CD4-positive, alpha-beta T cell (primary cell): ENCODE results near the gene CCDC102A. TPM values are rescaled to one million over a fixed set of nuclear protein-coding genes. Genes with fewer than 3 reads are reported as not detected.

ENCODE experiments used
- ATAC-seq: fragments of 200-7000 bp; cut with Tn5 transposase; one replicate; pipeline ENCODE4 v1.10.0; 2022; ENCODE audit warnings: mild to moderate bottlenecking; ENCODE audit not compliant: poor library complexity
- CTCF ChIA-PET: fragments of 350-600 bp; sonication (Branson Sonifier 250); formaldehyde crosslinking; loops from one replicate; lab custom pipeline; 2021; ENCODE audit warnings: antibody characterized with exemption, inconsistent platforms; lab: Charles Lee
- POLR2A ChIA-PET: fragments of 350-600 bp; sonication (Branson Sonifier 250); formaldehyde crosslinking; loops from one replicate; lab custom pipeline; 2021; ENCODE audit warnings: antibody characterized with exemption, inconsistent platforms; lab: Charles Lee
- DNase-seq, 14 experiments: peaks; one replicate each; pipeline ENCODE4 v3.0.0-alpha.2; 2013 to 2020; ENCODE audit warnings: mixed read lengths in 2 of 14
- H3K27ac ChIP-seq, 2 donors: one replicate each; pipeline versions ENCODE4 v1.5.1 to v1.7.0; 2013; ENCODE audit warnings: low read length in 2 of 2, low read depth in 1 of 2, mild to moderate bottlenecking in 1 of 2
- H3K27me3 ChIP-seq, 2 experiments: 1 replicate in 1 of 2; 2 replicates in 1 of 2; pipeline versions ENCODE4 v1.6.1 to v1.7.0; 2013; ENCODE audit warnings: low read length in 2 of 2, control low read depth in 1 of 2, mild to moderate bottlenecking in 1 of 2, moderate library complexity in 1 of 2; ENCODE audit not compliant: insufficient read depth in 2 of 2, control insufficient read depth in 1 of 2
- H3K36me3 ChIP-seq: one replicate; pipeline ENCODE4 v1.6.1; 2013; ENCODE audit warnings: low read length, control low read depth; ENCODE audit not compliant: insufficient read depth
- H3K4me1 ChIP-seq: one replicate; pipeline ENCODE4 v1.6.1; 2013; ENCODE audit warnings: low read length, control low read depth; ENCODE audit not compliant: insufficient read depth
- H3K4me3 ChIP-seq: one replicate; pipeline ENCODE4 v1.5.1; 2013; ENCODE audit warnings: mild to moderate bottlenecking, low read length, moderate library complexity
- H3K9me3 ChIP-seq, 2 experiments: 1 replicate in 1 of 2; 2 replicates in 1 of 2; pipeline versions ENCODE4 v1.6.1 to v1.7.0; 2013; ENCODE audit warnings: low read length in 2 of 2, mild to moderate bottlenecking in 2 of 2, control low read depth in 1 of 2, moderate library complexity in 1 of 2; ENCODE audit not compliant: control insufficient read depth in 1 of 2, insufficient read depth in 1 of 2
- H3K27ac Mint-ChIP-seq: one replicate; pipeline ENCODE4 v1.8.0; 2020; ENCODE audit warnings: mixed read lengths
- H3K27me3 Mint-ChIP-seq: one replicate; pipeline ENCODE4 v1.8.0; 2021; ENCODE audit warnings: mixed read lengths
- H3K36me3 Mint-ChIP-seq: one replicate; pipeline ENCODE4 v1.8.0; 2021; ENCODE audit warnings: low read depth, mixed read lengths
- H3K4me1 Mint-ChIP-seq: one replicate; pipeline ENCODE4 v1.8.0; 2021; ENCODE audit warnings: low read depth, mixed read lengths
- H3K4me3 Mint-ChIP-seq: one replicate; pipeline ENCODE4 v1.8.0; 2020; ENCODE audit warnings: mild to moderate bottlenecking, mixed read lengths
- H3K9me3 Mint-ChIP-seq: one replicate; pipeline ENCODE4 v1.8.0; 2020; ENCODE audit warnings: mixed read lengths
- CTCF ChIP-seq: fragments of 200-600 bp; IDR thresholded peaks from one replicate; pipeline ENCODE4 v1.8.0; 2022; ENCODE audit warnings: antibody characterized with exemption, mild to moderate bottlenecking
- intact Hi-C, 2 experiments: fragments of 100-400 bp; cut with DNase I in 1 of 2; cut with micrococcal nuclease in 1 of 2; formaldehyde crosslinking; loops; one replicate each; pipeline versions ENCODE4 v1.15.1 to v1.9.0; 2023 to 2025; cut with DNase I, micrococcal nuclease
- total RNA-seq, 174 experiments: library from RNA in 2 of 174; stranded (reverse) in 2 of 174; gene quantifications; one replicate each; pipeline ENCODE4 v1.2.3 and lab custom pipeline; 2021 to 2026

The CCDC102A gene
- total RNA-seq, 2 experiments from 2014 or later: 2.0 TPM

GRCh38 chr16:57525761-57526160, 10.6 kb downstream of the CCDC102A start:
- Histone ChIP-seq H3K4me1 (peaks cover 20% of the 10 kb centered on the region), H3K27ac (no peak overlapping the region), H3K4me3 (no peak overlapping the region), H3K9me3 (no peaks in the 10 kb centered on the region), H3K36me3 (peaks cover 5% of the 10 kb centered on the region), H3K27me3 (no peaks in the 10 kb centered on the region)
- Mint-ChIP-seq H3K4me1 (peaks cover 15% of the 10 kb centered on the region), H3K27me3 (no peaks in the 10 kb centered on the region), H3K27ac (no peak overlapping the region), H3K36me3 (peaks cover 10% of the 10 kb centered on the region), H3K4me3 (no peak overlapping the region), H3K9me3 (no peaks in the 10 kb centered on the region)
- no peak for DNase-seq
- no peak for TF ChIP-seq CTCF
- ChIA-PET POLR2A (no interaction called here), CTCF (interaction anchor here (1.0 kb wide), 1 partner anchor 11 kb away, joined by 4 read pairs; the partner anchor contains the start of gene CCDC102A)
- intact Hi-C loops: no loop called here
- no peak for ATAC-seq

- Mint-ChIP-seq H3K9me3 (no peaks in the 10 kb centered on the region), H3K27ac (no peak overlapping the region), H3K4me3 (no peak overlapping the region), H3K27me3 (no peaks in the 10 kb centered on the region), H3K4me1 (peaks cover 5% of the 10 kb centered on the region), H3K36me3 (peaks cover 4% of the 10 kb centered on the region)
- Histone ChIP-seq H3K4me1 (peaks cover 8% of the 10 kb centered on the region), H3K27me3 (no peaks in the 10 kb centered on the region), H3K4me3 (no peak overlapping the region), H3K36me3 (peaks cover 12% of the 10 kb centered on the region), H3K9me3 (no peaks in the 10 kb centered on the region), H3K27ac (no peak overlapping the region)
- TF ChIP-seq CTCF: no peak
- CTCF ChIA-PET: no interaction called here
- DNase-seq: no peak
- intact Hi-C loops: loop anchor here in 1 of 2 experiments (2.0 kb wide), 1 partner anchor 18 kb away; no protein-coding TSS in a partner anchor
- POLR2A ChIA-PET: interaction anchor here (0.8 to 0.9 kb wide), 2 partner anchors 15 to 61 kb away, joined by 3 to 4 read pairs; partner anchors contain the start of gene POLR2C
- no peak for ATAC-seq
Observed at GRCh38 chr16:57522960-57523359, 13.4 kb downstream of the CCDC102A start.

- no peak overlapping the region for H3K27ac Mint-ChIP-seq
- H3K27me3 ChIP-seq: no peaks in the 10 kb centered on the region
- H3K4me1 ChIP-seq: peaks cover 7% of the 10 kb centered on the region
- peaks cover 5% of the 10 kb centered on the region for H3K4me1 Mint-ChIP-seq
- peak; percentile 98 for TF ChIP-seq CTCF
- no peak overlapping the region for H3K4me3 Mint-ChIP-seq
- ChIA-PET CTCF (interaction anchor here (0.6 to 1.8 kb wide), 28 partner anchors 8 to 1200 kb away, joined by 3 to 26 read pairs (median 4); partner anchors contain the start of genes ADGRG5, CCDC102A, CIAPIN1 and COQ9), POLR2A (interaction anchor here (0.6 to 2.0 kb wide), 9 partner anchors 11 to 218 kb away, joined by 3 to 13 read pairs (median 4); partner anchors contain the start of genes ADGRG5, CCDC102A, CIAPIN1 and COQ9)
- peaks cover 22% of the 10 kb centered on the region for H3K36me3 Mint-ChIP-seq
- no peaks in the 10 kb centered on the region for H3K27me3 Mint-ChIP-seq
- intact Hi-C loops: loop anchor here (1.0 to 2.0 kb wide), 4 partner anchors 44 to 220 kb away; no protein-coding TSS in a partner anchor
- H3K9me3 Mint-ChIP-seq: no peaks in the 10 kb centered on the region
- ATAC-seq (peak; percentile 99), DNase-seq (peak; percentile 67 to 89 (median 78))
- H3K36me3 ChIP-seq: peaks cover 19% of the 10 kb centered on the region
- no peak overlapping the region for H3K27ac ChIP-seq
- no peaks in the 10 kb centered on the region for H3K9me3 ChIP-seq
- no peak overlapping the region for H3K4me3 ChIP-seq
Observed at GRCh38 chr16:57519796-57520360, 16.5 kb downstream of the CCDC102A start.
